H9 (cell line): ENCODE data around the gene GPR32. TPM values are rescaled to one million over a fixed set of nuclear protein-coding genes. Genes with fewer than 3 reads are reported as not detected.

Source experiments
- DNase-seq: peaks from one replicate; pipeline ENCODE4 v3.0.0-alpha.2; 2017
- H2AFZ ChIP-seq: one replicate; pipeline ENCODE4 v1.6.1; 2013; ENCODE audit warnings: mild to moderate bottlenecking, low read length, control low read depth, moderate library complexity
- H2AK5ac ChIP-seq: 2 replicates; pipeline ENCODE4 v1.6.1; 2013; ENCODE audit warnings: low read length, control low read depth, mixed read lengths; ENCODE audit not compliant: insufficient read length
- H2BK120ac ChIP-seq: one replicate; pipeline ENCODE4 v1.6.1; 2013; ENCODE audit warnings: low read depth, mild to moderate bottlenecking, low read length, control low read depth, inconsistent platforms; ENCODE audit not compliant: poor library complexity, severe bottlenecking
- H2BK12ac ChIP-seq: 2 replicates; pipeline ENCODE4 v1.6.1; 2013; ENCODE audit warnings: low read length, control low read depth, mixed read lengths, low read depth; ENCODE audit not compliant: insufficient read length
- H2BK15ac ChIP-seq: 2 replicates; pipeline ENCODE4 v1.6.1; 2013; ENCODE audit warnings: low read depth, low read length, control low read depth
- H2BK20ac ChIP-seq: one replicate; pipeline ENCODE4 v1.6.1; 2013; ENCODE audit warnings: low read depth, mild to moderate bottlenecking, low read length, control low read depth, inconsistent platforms; ENCODE audit not compliant: poor library complexity, severe bottlenecking
- H2BK5ac ChIP-seq: 2 replicates; pipeline ENCODE4 v1.6.1; 2013; ENCODE audit warnings: low read length, control low read depth, mixed read lengths; ENCODE audit not compliant: insufficient read length
- H3K14ac ChIP-seq: 2 replicates; pipeline ENCODE4 v1.6.1; 2013; ENCODE audit warnings: low read length, control low read depth; ENCODE audit not compliant: insufficient read depth
- H3K18ac ChIP-seq: 2 replicates; pipeline ENCODE4 v1.6.1; 2013; ENCODE audit warnings: low read depth, mild to moderate bottlenecking, mixed read lengths, low read length, control low read depth; ENCODE audit not compliant: insufficient read length
- H3K23ac ChIP-seq: 2 replicates; pipeline ENCODE4 v1.6.1; 2013; ENCODE audit warnings: low read length, control low read depth, mixed read lengths, low read depth; ENCODE audit not compliant: insufficient read length
- H3K23me2 ChIP-seq: 2 replicates; pipeline ENCODE4 v1.6.1; 2013; ENCODE audit warnings: low read depth, mild to moderate bottlenecking, mixed read lengths, low read length, control low read depth; ENCODE audit not compliant: insufficient read length, poor library complexity, severe bottlenecking
- H3K27ac ChIP-seq: 2 replicates; pipeline ENCODE4 v1.5.1; 2013; ENCODE audit warnings: low read length, control low read depth, mixed read lengths, low read depth; ENCODE audit not compliant: insufficient read length
- H3K27me3 ChIP-seq: 2 replicates; pipeline ENCODE4 v1.6.1; 2013; ENCODE audit warnings: low read length, control low read depth, inconsistent platforms; ENCODE audit not compliant: insufficient read depth
- H3K4ac ChIP-seq: 2 replicates; pipeline ENCODE4 v1.6.1; 2013; ENCODE audit warnings: low read depth, mild to moderate bottlenecking, control low read depth, inconsistent platforms, low read length, moderate library complexity
- H3K4me1 ChIP-seq: 2 replicates; pipeline ENCODE4 v1.6.1; 2013; ENCODE audit warnings: low read length, control low read depth, inconsistent platforms; ENCODE audit not compliant: insufficient read depth
- H3K4me2 ChIP-seq: 2 replicates; pipeline ENCODE4 v1.6.1; 2013; ENCODE audit warnings: low read length, control low read depth, mixed read lengths; ENCODE audit not compliant: insufficient read length, insufficient read depth
- H3K56ac ChIP-seq: 2 replicates; pipeline ENCODE4 v1.6.1; 2013; ENCODE audit warnings: low read depth, mild to moderate bottlenecking, mixed read lengths, low read length, control low read depth; ENCODE audit not compliant: insufficient read length
- H3K79me1 ChIP-seq: 2 replicates; pipeline ENCODE4 v1.6.1; 2013; ENCODE audit warnings: low read depth, mild to moderate bottlenecking, moderate library complexity, low read length, control low read depth, inconsistent platforms; ENCODE audit not compliant: insufficient read depth, poor library complexity, severe bottlenecking
- H3K79me2 ChIP-seq: 2 replicates; pipeline ENCODE4 v1.6.1; 2013; ENCODE audit warnings: low read length, control low read depth, inconsistent platforms; ENCODE audit not compliant: insufficient read depth
- H3K9ac ChIP-seq: 2 replicates; pipeline ENCODE4 v1.6.1; 2013; ENCODE audit warnings: low read length, control low read depth, mixed read lengths; ENCODE audit not compliant: insufficient read length; ENCODE audit errors: extremely low read depth
- H3K9me3 ChIP-seq: one replicate; pipeline ENCODE4 v1.6.1; 2013; ENCODE audit warnings: low read depth, low read length, inconsistent platforms; ENCODE audit not compliant: control insufficient read depth
- H3T11ph ChIP-seq: one replicate; pipeline ENCODE4 v1.6.1; 2013; ENCODE audit warnings: mild to moderate bottlenecking, low read length, control low read depth, inconsistent platforms
- H4K20me1 ChIP-seq: one replicate; pipeline ENCODE4 v1.6.1; 2013; ENCODE audit not compliant: control insufficient read depth, insufficient read length, insufficient read depth
- H4K5ac ChIP-seq: 2 replicates; pipeline ENCODE4 v1.6.1; 2013; ENCODE audit warnings: low read depth, mild to moderate bottlenecking, mixed read lengths, low read length, control low read depth; ENCODE audit not compliant: insufficient read length
- H4K8ac ChIP-seq: replicated peaks from 2 replicates; pipeline ENCODE4 v1.6.1; 2013; ENCODE audit warnings: low read length, control low read depth, mixed read lengths, low read depth; ENCODE audit not compliant: insufficient read length
- H4K91ac ChIP-seq: 2 replicates; pipeline ENCODE4 v1.6.1; 2013; ENCODE audit warnings: low read depth, mild to moderate bottlenecking, moderate library complexity, mixed read lengths, low read length, control low read depth; ENCODE audit not compliant: insufficient read length
- H3K27ac Mint-ChIP-seq, 3 experiments: 2 replicates in 2 of 3; 3 replicates in 1 of 3; pipeline ENCODE4 v1.8.0; 2020 to 2021; ENCODE audit warnings: mixed read lengths in 3 of 3, mild to moderate bottlenecking in 1 of 3, moderate library complexity in 1 of 3
- H3K27me3 Mint-ChIP-seq: 2 replicates; pipeline ENCODE4 v1.8.0; 2021; ENCODE audit warnings: low read depth, mild to moderate bottlenecking, moderate library complexity, mixed read lengths
- H3K36me3 Mint-ChIP-seq, 3 experiments: 2 replicates in 2 of 3; 3 replicates in 1 of 3; pipeline ENCODE4 v1.8.0; 2020 to 2021; ENCODE audit warnings: low read depth in 3 of 3, mixed read lengths in 3 of 3; ENCODE audit not compliant: insufficient read depth in 1 of 3
- H3K4me1 Mint-ChIP-seq, 2 experiments: 2 replicates each; pipeline ENCODE4 v1.8.0; 2020; ENCODE audit warnings: mixed read lengths in 2 of 2
- H3K4me3 Mint-ChIP-seq, 2 experiments: 2 replicates in 1 of 2; 3 replicates in 1 of 2; pipeline ENCODE4 v1.8.0; 2020 to 2021; ENCODE audit warnings: mild to moderate bottlenecking in 2 of 2, mixed read lengths in 2 of 2, moderate library complexity in 1 of 2
- H3K9me3 Mint-ChIP-seq, 2 experiments: 2 replicates in 1 of 2; 3 replicates in 1 of 2; pipeline ENCODE4 v1.8.0; 2020; ENCODE audit warnings: mild to moderate bottlenecking in 2 of 2, mixed read lengths in 2 of 2, moderate library complexity in 1 of 2
- CTCF ChIP-seq: fragments of 200-600 bp; sonication (generic); conservative IDR thresholded peaks from 3 replicates; pipeline ENCODE4 v1.8.0; 2021; ENCODE audit warnings: antibody characterized with exemption, mild to moderate bottlenecking
- WGBS: extraction: QIAGEN DNeasy Blood & Tissue Kit; methylation state at CpG from one replicate; pipeline ENCODE4 v1.1.7; 2013; ENCODE audit warnings: missing lambda C conversion rate, low lambda C conversion rate, mixed read lengths; ENCODE audit not compliant: insufficient read length; ENCODE audit errors: extremely low coverage; 5-methylcytosine and 5-hydroxymethylcytosine counted together
- total RNA-seq: library from RNA; stranded (reverse); gene quantifications from 2 replicates; pipeline ENCODE4 v1.2.1, GENCODE V29; 2021

GPR32 gene
- total RNA-seq, 1 experiment from 2014 or later: not detected

- Histone ChIP-seq H3K27me3 (no peaks in the 10 kb centered on the region), H2AK5ac (no peak overlapping the region), H3K23ac (no peak overlapping the region), H3K18ac (no peak overlapping the region), H3K4ac (no peak overlapping the region), H2BK120ac (no peak overlapping the region), H3K14ac (no peak overlapping the region), H2BK15ac (no peak overlapping the region), H3K4me2 (no peak overlapping the region), H2AFZ (no peak overlapping the region), H3K23me2 (no peaks in the 10 kb centered on the region), H3K9me3 (no peaks in the 10 kb centered on the region), H2BK5ac (no peak overlapping the region), H2BK20ac (no peak overlapping the region), H3K79me2 (no peaks in the 10 kb centered on the region), H4K91ac (no peak overlapping the region), H4K8ac (no peak overlapping the region), H4K5ac (no peak overlapping the region), H3T11ph (no peak overlapping the region), H4K20me1 (peaks cover 4% of the 10 kb centered on the region), H3K27ac (no peak overlapping the region), H3K56ac (no peak overlapping the region), H3K9ac (no peak overlapping the region), H2BK12ac (no peak overlapping the region), H3K4me1 (no peaks in the 10 kb centered on the region), H3K79me1 (peaks cover 2% of the 10 kb centered on the region)
- DNase-seq: no peak
- no CpG with 5 or more reads among the region's 9 CpGs for WGBS
- peak; percentile 31; the same call in 1 of the 3 replicates for TF ChIP-seq CTCF
- H3K27me3 Mint-ChIP-seq: peaks cover 3% of the 10 kb centered on the region; the same call in 1 of the 2 replicates
- no peak overlapping the region for H3K4me3 Mint-ChIP-seq
- peak overlapping the region in 2 of 3 experiments; percentile 75 to 95; a peak in 3 of 7 replicates for H3K27ac Mint-ChIP-seq
- H3K36me3 Mint-ChIP-seq: peaks cover 23 to 58% (median 41%) of the 10 kb centered on the region in 3 experiments; a peak in 6 of 7 replicates
- no peaks in the 10 kb centered on the region for H3K9me3 Mint-ChIP-seq
- H3K4me1 Mint-ChIP-seq: peaks cover 14 to 19% of the 10 kb centered on the region in 2 experiments
Observed at GRCh38 chr19:50796128-50796633, 25.9 kb downstream of the GPR32 start.
